ENCODE data around the gene SMAD2. TPM values are rescaled to one million over a fixed set of nuclear protein-coding genes. Genes with fewer than 3 reads are reported as not detected.
A peak's percentile ranks its signal among the peaks of the same experiment; 100 is the strongest.

The SMAD2 gene
- total RNA-seq, 2 experiments from 2014 or later = 80.4 to 83.0 TPM

GRCh38 chr18:47887227-47887626 lies 43.2 kb downstream of the SMAD2 start:
- peaks cover 42% of the 10 kb centered on the region for H3K36me3 ChIP-seq (ENCODE audit: insufficient read depth, low read length)
- no peaks in the 10 kb centered on the region for H3K4me1 ChIP-seq (ENCODE audit: insufficient read depth, low read length)
- DNase-seq = no peak
- H3K27ac ChIP-seq (ENCODE audit: low read depth in 1 of 2, low read length in 2 of 2) = no peak overlapping the region
- Mint-ChIP-seq H3K27me3 (no peaks in the 10 kb centered on the region), H3K4me3 (no peak overlapping the region), H3K27ac (no peak overlapping the region), H3K36me3 (ENCODE audit: low read depth) (peaks cover 86% of the 10 kb centered on the region), H3K4me1 (ENCODE audit: low read depth) (peaks cover 54% of the 10 kb centered on the region), H3K9me3 (no peaks in the 10 kb centered on the region)
- POLR2A ChIA-PET = no interaction called here
- H3K4me3 ChIP-seq (ENCODE audit: low read length) = no peak overlapping the region
- TF ChIP-seq CTCF (IDR thresholded peaks at IDR 0.05) = no peak
- CTCF ChIA-PET = no interaction called here
- no peaks in the 10 kb centered on the region for H3K9me3 ChIP-seq (ENCODE audit: control insufficient read depth in 1 of 2, insufficient read depth in 1 of 2, low read length in 2 of 2)
- intact Hi-C loops (cut with DNase I, micrococcal nuclease) = loop anchor here in 1 of 2 experiments (5.0 kb wide), 1 partner anchor 35 kb away; no protein-coding TSS in a partner anchor
- no peaks in the 10 kb centered on the region for H3K27me3 ChIP-seq (ENCODE audit: control insufficient read depth in 1 of 2, insufficient read depth in 2 of 2, low read length in 2 of 2)
- ATAC-seq (ENCODE audit: poor library complexity) = no peak

GRCh38 chr18:47883771-47884413 lies 46.6 kb downstream of the SMAD2 start:
- Mint-ChIP-seq H3K36me3 (ENCODE audit: low read depth) (peaks cover 98% of the 10 kb centered on the region), H3K9me3 (no peaks in the 10 kb centered on the region), H3K27ac (peak overlapping the region; percentile 50), H3K4me3 (no peak overlapping the region), H3K4me1 (ENCODE audit: low read depth) (peaks cover 64% of the 10 kb centered on the region), H3K27me3 (no peaks in the 10 kb centered on the region)
- Histone ChIP-seq H3K9me3 (ENCODE audit: control insufficient read depth in 1 of 2, insufficient read depth in 1 of 2, low read length in 2 of 2) (no peaks in the 10 kb centered on the region), H3K4me3 (ENCODE audit: low read length) (no peak overlapping the region), H3K4me1 (ENCODE audit: insufficient read depth, low read length) (no peaks in the 10 kb centered on the region), H3K27me3 (ENCODE audit: control insufficient read depth in 1 of 2, insufficient read depth in 2 of 2, low read length in 2 of 2) (no peaks in the 10 kb centered on the region), H3K27ac (ENCODE audit: low read depth in 1 of 2, low read length in 2 of 2) (no peak overlapping the region), H3K36me3 (ENCODE audit: insufficient read depth, low read length) (peaks cover 47% of the 10 kb centered on the region)
- ChIA-PET CTCF (no interaction called here), POLR2A (interaction anchor here (1.0 to 2.0 kb wide), 3 partner anchors 12 to 18 kb away, joined by 3 to 5 read pairs (median 3); no protein-coding TSS in a partner anchor)
- intact Hi-C loops (cut with DNase I, micrococcal nuclease) = loop anchor here in 1 of 2 experiments (5.0 kb wide), 1 partner anchor 43 kb away; no protein-coding TSS in a partner anchor
- no peak for ATAC-seq (ENCODE audit: poor library complexity)
- DNase-seq = peak in 1 of 14 experiments; percentile 22
- TF ChIP-seq CTCF (IDR thresholded peaks at IDR 0.05) = no peak

- POLR2A ChIA-PET = no interaction called here
- no peak overlapping the region for H3K27ac Mint-ChIP-seq
These were observed 47.8 kb downstream of the SMAD2 start for GRCh38 chr18:47882641-47883040.

More at GRCh38 chr18:47882641-47883040, 47.8 kb downstream of the SMAD2 start:
- H3K27ac ChIP-seq (ENCODE audit: low read depth in 1 of 2, low read length in 2 of 2) = no peak overlapping the region
- DNase-seq = no peak
- CTCF ChIA-PET = no interaction called here
- no peak overlapping the region for H3K4me3 Mint-ChIP-seq
- intact Hi-C loops (cut with DNase I, micrococcal nuclease) = loop anchor here in 1 of 2 experiments (5.0 kb wide), 1 partner anchor 45 kb away; no protein-coding TSS in a partner anchor
- no peaks in the 10 kb centered on the region for H3K4me1 ChIP-seq (ENCODE audit: insufficient read depth, low read length)
- no peaks in the 10 kb centered on the region for H3K27me3 Mint-ChIP-seq
- H3K9me3 Mint-ChIP-seq = no peaks in the 10 kb centered on the region
- TF ChIP-seq CTCF (IDR thresholded peaks at IDR 0.05) = no peak
- peaks cover 63% of the 10 kb centered on the region for H3K4me1 Mint-ChIP-seq (ENCODE audit: low read depth)
- no peak for ATAC-seq (ENCODE audit: poor library complexity)
- no peaks in the 10 kb centered on the region for H3K27me3 ChIP-seq (ENCODE audit: control insufficient read depth in 1 of 2, insufficient read depth in 2 of 2, low read length in 2 of 2)
- peaks cover 96% of the 10 kb centered on the region for H3K36me3 Mint-ChIP-seq (ENCODE audit: low read depth)
- no peak overlapping the region for H3K4me3 ChIP-seq (ENCODE audit: low read length)
- H3K9me3 ChIP-seq (ENCODE audit: control insufficient read depth in 1 of 2, insufficient read depth in 1 of 2, low read length in 2 of 2) = no peaks in the 10 kb centered on the region
- peaks cover 38% of the 10 kb centered on the region for H3K36me3 ChIP-seq (ENCODE audit: insufficient read depth, low read length)
